Duodenal mucosa (tissue), 2 donors: Measurements from ENCODE around the gene NOD2.

Experiments used
- H3K27ac ChIP-seq: one replicate; pipeline ENCODE4 v1.7.0; 2013; ENCODE audit warnings: low read depth, low read length
- H3K27me3 ChIP-seq, 2 donors: one replicate each; pipeline ENCODE4 v1.7.0; 2013; ENCODE audit warnings: low read length in 2 of 2, control low read depth in 1 of 2; ENCODE audit not compliant: insufficient read depth in 2 of 2, control insufficient read depth in 1 of 2
- H3K36me3 ChIP-seq, 2 donors: one replicate each; pipeline ENCODE4 v1.7.0; 2013; ENCODE audit warnings: low read length in 2 of 2, control low read depth in 1 of 2; ENCODE audit not compliant: insufficient read depth in 2 of 2, control insufficient read depth in 1 of 2
- H3K4me1 ChIP-seq, 2 donors: one replicate each; pipeline ENCODE4 v1.7.0; 2013; ENCODE audit warnings: low read length in 2 of 2, control low read depth in 1 of 2; ENCODE audit not compliant: insufficient read depth in 2 of 2, control insufficient read depth in 1 of 2
- H3K4me3 ChIP-seq, 2 donors: one replicate each; pipeline ENCODE4 v1.7.0; 2013; ENCODE audit warnings: low read length in 2 of 2, low read depth in 1 of 2
- H3K9ac ChIP-seq, 2 donors: one replicate each; pipeline ENCODE4 v1.7.0; 2013; ENCODE audit warnings: low read length in 2 of 2, low read depth in 1 of 2
- H3K9me3 ChIP-seq, 2 donors: one replicate each; pipeline ENCODE4 v1.7.0; 2013; ENCODE audit warnings: low read length in 2 of 2, control low read depth in 1 of 2; ENCODE audit not compliant: control insufficient read depth in 1 of 2

NOD2 gene

GRCh38 chr16:50717091-50717490 lies 23.7 kb downstream of the NOD2 start:
- Histone ChIP-seq H3K9ac (no peak overlapping the region), H3K4me1 (peaks cover 11 to 15% of the 10 kb centered on the region in 2 donors), H3K4me3 (no peak overlapping the region), H3K9me3 (no peaks in the 10 kb centered on the region), H3K36me3 (no peaks in the 10 kb centered on the region), H3K27ac (no peak overlapping the region), H3K27me3 (no peaks in the 10 kb centered on the region)

GRCh38 chr16:50717494-50717893 lies 24.1 kb downstream of the NOD2 start:
- H3K27me3 ChIP-seq = no peaks in the 10 kb centered on the region
- H3K36me3 ChIP-seq = no peaks in the 10 kb centered on the region

GRCh38 chr16:50718061-50718760 lies 24.8 kb downstream of the NOD2 start:
- no peak overlapping the region for H3K4me3 ChIP-seq
- H3K9me3 ChIP-seq = no peaks in the 10 kb centered on the region
- H3K9ac ChIP-seq = no peak overlapping the region
- H3K36me3 ChIP-seq = no peaks in the 10 kb centered on the region
- H3K4me1 ChIP-seq = peaks cover 11 to 15% of the 10 kb centered on the region in 2 donors
- H3K27ac ChIP-seq = no peak overlapping the region
- H3K27me3 ChIP-seq = no peaks in the 10 kb centered on the region

More at GRCh38 chr16:50717494-50717893, 24.1 kb downstream of the NOD2 start:
- Histone ChIP-seq H3K4me1 (peaks cover 11 to 15% of the 10 kb centered on the region in 2 donors), H3K27ac (no peak overlapping the region), H3K9me3 (no peaks in the 10 kb centered on the region), H3K4me3 (no peak overlapping the region), H3K9ac (no peak overlapping the region)

- Histone ChIP-seq H3K27ac (no peak overlapping the region), H3K9ac (peak overlapping the region in 1 of 2 donors; percentile 20), H3K4me3 (peak overlapping the region in 1 of 2 donors; percentile 35), H3K27me3 (no peaks in the 10 kb centered on the region), H3K36me3 (no peaks in the 10 kb centered on the region), H3K9me3 (no peaks in the 10 kb centered on the region), H3K4me1 (peaks cover 11 to 15% of the 10 kb centered on the region in 2 donors)
These were observed 25.5 kb downstream of the NOD2 start for GRCh38 chr16:50718761-50719400.

- Histone ChIP-seq H3K27ac (no peak overlapping the region), H3K27me3 (no peaks in the 10 kb centered on the region), H3K36me3 (peaks cover 0 to 4% of the 10 kb centered on the region in 2 donors), H3K9ac (peak overlapping the region in 1 of 2 donors; percentile 20), H3K4me3 (peak overlapping the region in 1 of 2 donors; percentile 35), H3K9me3 (no peaks in the 10 kb centered on the region), H3K4me1 (peaks cover 6 to 15% of the 10 kb centered on the region in 2 donors)
These were observed 26.3 kb downstream of the NOD2 start for GRCh38 chr16:50719401-50720337.

- no peaks in the 10 kb centered on the region for H3K27me3 ChIP-seq
- H3K9ac ChIP-seq = no peak overlapping the region
- H3K9me3 ChIP-seq = no peaks in the 10 kb centered on the region
- peaks cover 0 to 6% of the 10 kb centered on the region in 2 donors for H3K36me3 ChIP-seq
- H3K4me1 ChIP-seq = peaks cover 6 to 15% of the 10 kb centered on the region in 2 donors
- H3K27ac ChIP-seq = no peak overlapping the region
- no peak overlapping the region for H3K4me3 ChIP-seq
These were observed 28.4 kb downstream of the NOD2 start for GRCh38 chr16:50721549-50722404.

- H3K4me3 ChIP-seq = no peak overlapping the region
- H3K9ac ChIP-seq = no peak overlapping the region
- H3K27ac ChIP-seq = no peak overlapping the region
- peaks cover 6 to 15% of the 10 kb centered on the region in 2 donors for H3K4me1 ChIP-seq
- H3K36me3 ChIP-seq = peaks cover 0 to 6% of the 10 kb centered on the region in 2 donors
- H3K9me3 ChIP-seq = no peaks in the 10 kb centered on the region
- no peaks in the 10 kb centered on the region for H3K27me3 ChIP-seq
These were observed 29.0 kb downstream of the NOD2 start for GRCh38 chr16:50722405-50722737.

GRCh38 chr16:50722960-50723359 lies 29.6 kb downstream of the NOD2 start:
- Histone ChIP-seq H3K27ac (no peak overlapping the region), H3K9me3 (no peaks in the 10 kb centered on the region), H3K9ac (no peak overlapping the region), H3K27me3 (no peaks in the 10 kb centered on the region), H3K4me3 (no peak overlapping the region), H3K4me1 (peaks cover 6 to 15% of the 10 kb centered on the region in 2 donors), H3K36me3 (peaks cover 0 to 6% of the 10 kb centered on the region in 2 donors)

- Histone ChIP-seq H3K27ac (no peak overlapping the region), H3K36me3 (peaks cover 0 to 6% of the 10 kb centered on the region in 2 donors), H3K9ac (no peak overlapping the region), H3K4me3 (no peak overlapping the region), H3K9me3 (no peaks in the 10 kb centered on the region), H3K4me1 (peaks cover 6 to 11% of the 10 kb centered on the region in 2 donors), H3K27me3 (no peaks in the 10 kb centered on the region)
These were observed 30.9 kb downstream of the NOD2 start for GRCh38 chr16:50724306-50724705.
